Measurements from ENCODE around the gene RFX4. TPM values are rescaled to one million over a fixed set of nuclear protein-coding genes. Genes with fewer than 3 reads are reported as not detected.
"Not testable (repeated sequence)": the region's sequence is repeated elsewhere in the genome, so short reads cannot be mapped to it uniquely, and the experiment has no call there.

Gene RFX4
- total RNA-seq, 1 donor from 2014 or later: not detected

- Mint-ChIP-seq H3K4me1 (no peaks in the 10 kb centered on the region), H3K27me3 (ENCODE audit: low read depth) (no peaks in the 10 kb centered on the region), H3K27ac (no peak overlapping the region), H3K36me3 (no peaks in the 10 kb centered on the region), H3K9me3 (no peaks in the 10 kb centered on the region), H3K4me3 (no peak overlapping the region)
- TF ChIP-seq CTCF (IDR thresholded peaks at IDR 0.05; ENCODE audit: unreplicated experiment): no peak
- DNase-seq (ENCODE audit: low spot score in 2 of 2, unreplicated experiment in 2 of 2): no peak
Measured at GRCh38 chr12:106684497-106684896, 101.7 kb downstream of the RFX4 start.

GRCh38 chr12:106685381-106685780 is 102.6 kb downstream of the RFX4 start:
- H3K4me3 Mint-ChIP-seq: no peak overlapping the region
- H3K4me1 Mint-ChIP-seq: no peaks in the 10 kb centered on the region
- H3K36me3 Mint-ChIP-seq: no peaks in the 10 kb centered on the region
- no peak overlapping the region for H3K27ac Mint-ChIP-seq
- H3K9me3 Mint-ChIP-seq: no peaks in the 10 kb centered on the region
- no peak for TF ChIP-seq CTCF (IDR thresholded peaks at IDR 0.05; ENCODE audit: unreplicated experiment)
- DNase-seq (ENCODE audit: low spot score in 2 of 2, unreplicated experiment in 2 of 2): no peak
- peaks cover 2% of the 10 kb centered on the region for H3K27me3 Mint-ChIP-seq (ENCODE audit: low read depth)

GRCh38 chr12:106687672-106688071 is 104.9 kb downstream of the RFX4 start:
- no peaks in the 10 kb centered on the region for H3K9me3 Mint-ChIP-seq
- no peaks in the 10 kb centered on the region for H3K4me1 Mint-ChIP-seq
- no peak overlapping the region for H3K27ac Mint-ChIP-seq
- no peak overlapping the region for H3K4me3 Mint-ChIP-seq
- H3K36me3 Mint-ChIP-seq: no peaks in the 10 kb centered on the region
- H3K27me3 Mint-ChIP-seq (ENCODE audit: low read depth): peaks cover 2% of the 10 kb centered on the region
- DNase-seq (ENCODE audit: low spot score in 2 of 2, unreplicated experiment in 2 of 2): no peak
- no peak for TF ChIP-seq CTCF (IDR thresholded peaks at IDR 0.05; ENCODE audit: unreplicated experiment)

GRCh38 chr12:106690569-106691305 is 107.9 kb downstream of the RFX4 start:
- Mint-ChIP-seq H3K27ac (no peak overlapping the region), H3K9me3 (no peaks in the 10 kb centered on the region), H3K4me3 (no peak overlapping the region), H3K36me3 (no peaks in the 10 kb centered on the region), H3K4me1 (no peaks in the 10 kb centered on the region), H3K27me3 (ENCODE audit: low read depth) (peaks cover 6% of the 10 kb centered on the region)
- DNase-seq (ENCODE audit: low spot score in 2 of 2, unreplicated experiment in 2 of 2): no peak
- TF ChIP-seq CTCF (IDR thresholded peaks at IDR 0.05; ENCODE audit: unreplicated experiment): no peak

GRCh38 chr12:106692033-106692432 is 109.2 kb downstream of the RFX4 start:
- H3K36me3 Mint-ChIP-seq; DNase-seq (ENCODE audit: low spot score in 2 of 2, unreplicated experiment in 2 of 2); H3K4me3 Mint-ChIP-seq; H3K27ac Mint-ChIP-seq; H3K27me3 Mint-ChIP-seq (ENCODE audit: low read depth); H3K9me3 Mint-ChIP-seq; H3K4me1 Mint-ChIP-seq: not testable (repeated sequence)

- TF ChIP-seq CTCF (IDR thresholded peaks at IDR 0.05; ENCODE audit: unreplicated experiment): no peak
- H3K4me3 Mint-ChIP-seq: no peak overlapping the region
Measured at GRCh38 chr12:106692896-106693820, 110.4 kb downstream of the RFX4 start.

More at GRCh38 chr12:106692896-106693820, 110.4 kb downstream of the RFX4 start:
- no peaks in the 10 kb centered on the region for H3K9me3 Mint-ChIP-seq
- no peaks in the 10 kb centered on the region for H3K36me3 Mint-ChIP-seq
- H3K4me1 Mint-ChIP-seq: no peaks in the 10 kb centered on the region
- H3K27me3 Mint-ChIP-seq (ENCODE audit: low read depth): peaks cover 8% of the 10 kb centered on the region
- no peak for DNase-seq (ENCODE audit: low spot score in 2 of 2, unreplicated experiment in 2 of 2)
- no peak overlapping the region for H3K27ac Mint-ChIP-seq

Data from mesothelial cell of epicardium (in vitro differentiated cells).